GM12874 (cell line): ENCODE measurements around the gene BTN2A1.

Source experiments
- TF ChIP-seq, protein P1 (sequence below): IDR thresholded peaks from 2 replicates; pipeline ENCODE4 v1.5.1; 2011; ENCODE audit warnings: low read depth, mild to moderate bottlenecking, control low read depth, low read length, moderate library complexity; ENCODE audit not compliant: insufficient read depth

Gene BTN2A1

GRCh38 chr6:26475823-26476729, 18.3 kb downstream of the BTN2A1 start:
- TF ChIP-seq, protein P1, sequence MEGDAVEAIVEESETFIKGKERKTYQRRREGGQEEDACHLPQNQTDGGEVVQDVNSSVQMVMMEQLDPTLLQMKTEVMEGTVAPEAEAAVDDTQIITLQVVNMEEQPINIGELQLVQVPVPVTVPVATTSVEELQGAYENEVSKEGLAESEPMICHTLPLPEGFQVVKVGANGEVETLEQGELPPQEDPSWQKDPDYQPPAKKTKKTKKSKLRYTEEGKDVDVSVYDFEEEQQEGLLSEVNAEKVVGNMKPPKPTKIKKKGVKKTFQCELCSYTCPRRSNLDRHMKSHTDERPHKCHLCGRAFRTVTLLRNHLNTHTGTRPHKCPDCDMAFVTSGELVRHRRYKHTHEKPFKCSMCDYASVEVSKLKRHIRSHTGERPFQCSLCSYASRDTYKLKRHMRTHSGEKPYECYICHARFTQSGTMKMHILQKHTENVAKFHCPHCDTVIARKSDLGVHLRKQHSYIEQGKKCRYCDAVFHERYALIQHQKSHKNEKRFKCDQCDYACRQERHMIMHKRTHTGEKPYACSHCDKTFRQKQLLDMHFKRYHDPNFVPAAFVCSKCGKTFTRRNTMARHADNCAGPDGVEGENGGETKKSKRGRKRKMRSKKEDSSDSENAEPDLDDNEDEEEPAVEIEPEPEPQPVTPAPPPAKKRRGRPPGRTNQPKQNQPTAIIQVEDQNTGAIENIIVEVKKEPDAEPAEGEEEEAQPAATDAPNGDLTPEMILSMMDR, result no peak

DNA sequence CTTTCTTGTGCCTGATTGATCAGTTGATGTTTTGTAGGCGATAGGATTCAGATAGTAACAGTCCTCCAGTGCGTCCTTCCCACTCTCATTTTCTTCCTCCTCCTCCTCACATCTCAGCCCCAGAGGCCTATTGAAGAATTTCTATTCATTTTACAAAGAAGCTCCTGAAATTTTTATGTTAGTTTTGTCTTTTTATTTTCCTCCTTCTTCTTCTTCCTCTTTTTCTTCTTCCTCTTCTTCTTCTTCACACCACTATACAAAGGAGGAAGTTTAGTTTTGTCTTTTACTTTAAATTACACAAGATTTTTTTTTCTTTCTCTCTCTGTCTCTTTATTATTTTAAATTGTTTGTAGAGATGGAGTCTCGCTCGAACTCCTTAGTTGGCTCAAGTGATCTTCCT, 19.1 kb downstream of the BTN2A1 start:
- TF ChIP-seq, protein P1, result no peak

- TF ChIP-seq, protein P1, result no peak
These were observed 19.7 kb downstream of the BTN2A1 start for GRCh38 chr6:26477426-26477825.

- TF ChIP-seq, protein P1, result no peak
These were observed 20.6 kb downstream of the BTN2A1 start for GRCh38 chr6:26478100-26478984.

GRCh38 chr6:26478985-26479278, 21.2 kb downstream of the BTN2A1 start:
- TF ChIP-seq, protein P1, result no peak

GRCh38 chr6:26482338-26482737, 24.6 kb downstream of the BTN2A1 start:
- TF ChIP-seq, protein P1, result no peak

DNA sequence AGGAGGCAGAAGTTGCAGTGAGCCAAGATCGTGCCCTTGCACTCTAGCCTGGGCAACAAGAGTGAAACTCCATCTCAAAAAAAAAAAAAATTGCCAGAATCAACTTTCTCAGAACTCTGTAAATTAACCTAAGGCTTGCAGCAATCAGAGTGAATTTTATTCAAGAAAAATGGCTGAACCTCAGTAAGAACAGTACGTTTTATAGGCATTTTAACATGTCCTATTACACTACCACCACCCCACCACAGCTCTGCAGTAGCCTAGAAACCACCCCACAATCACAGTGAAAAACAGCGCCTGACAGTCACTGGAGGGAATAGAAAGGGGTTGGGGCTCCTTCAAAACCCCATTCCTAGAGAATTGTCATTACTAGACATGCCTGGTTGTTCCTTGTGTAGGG, 26.0 kb downstream of the BTN2A1 start:
- TF ChIP-seq, protein P1, result no peak
